Measurements from ENCODE around the gene SETD9.

- TF ChIP-seq, protein P1, sequence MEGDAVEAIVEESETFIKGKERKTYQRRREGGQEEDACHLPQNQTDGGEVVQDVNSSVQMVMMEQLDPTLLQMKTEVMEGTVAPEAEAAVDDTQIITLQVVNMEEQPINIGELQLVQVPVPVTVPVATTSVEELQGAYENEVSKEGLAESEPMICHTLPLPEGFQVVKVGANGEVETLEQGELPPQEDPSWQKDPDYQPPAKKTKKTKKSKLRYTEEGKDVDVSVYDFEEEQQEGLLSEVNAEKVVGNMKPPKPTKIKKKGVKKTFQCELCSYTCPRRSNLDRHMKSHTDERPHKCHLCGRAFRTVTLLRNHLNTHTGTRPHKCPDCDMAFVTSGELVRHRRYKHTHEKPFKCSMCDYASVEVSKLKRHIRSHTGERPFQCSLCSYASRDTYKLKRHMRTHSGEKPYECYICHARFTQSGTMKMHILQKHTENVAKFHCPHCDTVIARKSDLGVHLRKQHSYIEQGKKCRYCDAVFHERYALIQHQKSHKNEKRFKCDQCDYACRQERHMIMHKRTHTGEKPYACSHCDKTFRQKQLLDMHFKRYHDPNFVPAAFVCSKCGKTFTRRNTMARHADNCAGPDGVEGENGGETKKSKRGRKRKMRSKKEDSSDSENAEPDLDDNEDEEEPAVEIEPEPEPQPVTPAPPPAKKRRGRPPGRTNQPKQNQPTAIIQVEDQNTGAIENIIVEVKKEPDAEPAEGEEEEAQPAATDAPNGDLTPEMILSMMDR (IDR thresholded peaks at IDR 0.05): no peak
- TF ChIP-seq EZH2 (IDR thresholded peaks at IDR 0.05): no peak
- no peak for TF ChIP-seq EZH2phosphoT487 (IDR thresholded peaks at IDR 0.05)
Observed at GRCh38 chr5:56908942-56909293, 478 bp upstream of the SETD9 start.
